NCI-H524 (cell line): ENCODE data around the gene GNL3L.
"Not testable (repeated sequence)": the region's sequence is repeated elsewhere in the genome, so short reads cannot be mapped to it uniquely, and the experiment has no call there.

ENCODE experiments used
- DNase-seq, 2 experiments: peaks; one replicate each; lab custom pipeline; 2025; lab: John Stamatoyannopoulos, UW

The GNL3L gene

GRCh38 chrX:54561622-54562021, 31.6 kb downstream of the GNL3L start:
- no peak for DNase-seq

DNA sequence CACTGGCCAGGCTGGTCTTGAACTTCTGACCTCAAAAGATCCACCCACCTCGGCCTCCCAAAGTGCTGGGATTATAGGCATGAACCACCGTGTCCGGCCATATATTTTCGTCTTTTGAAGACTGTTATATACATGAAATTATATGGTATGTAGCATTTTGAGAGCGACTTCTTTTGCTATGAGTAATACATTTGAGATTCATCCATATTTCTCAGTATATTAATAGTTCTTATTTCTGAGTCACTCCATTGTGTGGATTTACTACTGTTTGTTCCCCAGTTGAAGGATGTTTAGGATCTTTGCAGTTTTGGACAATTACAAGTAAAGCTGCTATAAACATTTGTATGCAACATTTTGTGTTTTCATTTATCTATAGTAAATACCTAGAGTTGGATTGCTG, 34.9 kb downstream of the GNL3L start:
- DNase-seq: no peak

- DNase-seq: no peak
These were observed 40.3 kb downstream of the GNL3L start for GRCh38 chrX:54570332-54570731.

DNA sequence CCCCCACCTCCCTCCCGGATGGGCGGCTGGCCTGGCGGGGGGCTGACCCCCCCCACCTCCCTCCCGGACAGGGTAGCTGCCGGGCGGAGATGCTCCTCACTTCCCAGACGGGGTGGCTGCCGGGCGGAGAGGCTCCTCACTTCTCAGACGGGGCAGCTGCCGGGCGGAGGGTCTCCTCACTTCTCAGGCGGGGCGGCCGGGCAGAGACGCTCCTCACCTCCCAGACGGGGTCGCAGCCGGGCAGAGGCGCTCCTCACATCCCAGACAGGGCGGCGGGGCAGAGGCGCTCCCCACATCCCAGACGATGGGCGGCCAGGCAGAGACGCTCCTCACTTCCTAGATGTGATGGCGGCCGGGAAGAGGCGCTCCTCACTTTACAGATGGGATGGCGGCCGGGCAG, 42.6 kb downstream of the GNL3L start:
- not testable (repeated sequence) for DNase-seq

DNA sequence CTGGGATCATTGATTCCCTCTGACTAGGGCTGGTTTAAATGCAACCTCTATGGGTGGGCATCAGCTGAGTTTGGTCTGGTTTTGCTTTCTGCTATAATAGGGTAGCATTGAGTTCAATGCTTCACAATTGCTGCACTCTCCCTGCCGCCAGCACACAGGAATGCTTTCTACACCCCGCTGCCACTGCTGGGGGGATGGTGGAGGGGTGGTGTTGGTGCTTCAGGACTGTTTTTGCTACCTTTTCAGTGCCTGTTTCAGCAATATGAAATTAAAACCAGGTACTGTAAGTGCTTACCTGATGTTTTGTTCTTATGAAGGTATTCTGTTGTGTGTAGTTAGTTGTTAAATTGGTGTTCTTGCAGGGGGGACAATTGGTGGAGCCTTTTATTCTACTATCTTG, 67.7 kb downstream of the GNL3L start:
- no peak for DNase-seq

- no peak for DNase-seq
These were observed 72.5 kb downstream of the GNL3L start for GRCh38 chrX:54602563-54602962.
